ENCODE data around the gene TAF8. TPM values are rescaled to one million over a fixed set of nuclear protein-coding genes. Genes with fewer than 3 reads are reported as not detected.

Gene TAF8
- total RNA-seq, 2 donors from 2014 or later = 62.6 to 70.4 TPM

- no peak overlapping the region for H3K27ac Mint-ChIP-seq
- ATAC-seq (replicated peaks in 1 of 2) (no peak), DNase-seq (no peak)
- no peaks in the 10 kb centered on the region for H3K36me3 Mint-ChIP-seq (ENCODE audit: insufficient read depth in 2 of 2)
- no peak overlapping the region for H3K4me3 Mint-ChIP-seq
- peaks cover 8% of the 10 kb centered on the region for H3K27me3 Mint-ChIP-seq (ENCODE audit: low read depth)
- H3K9me3 Mint-ChIP-seq = no peaks in the 10 kb centered on the region
- peaks cover 12% of the 10 kb centered on the region for H3K4me1 Mint-ChIP-seq (ENCODE audit: low read depth)
These were observed 84.8 kb downstream of the TAF8 start for GRCh38 chr6:42135161-42135560.

GRCh38 chr6:42135722-42136121 lies 85.4 kb downstream of the TAF8 start:
- no peak for ATAC-seq (replicated peaks in 1 of 2)
- Mint-ChIP-seq H3K27ac (no peak overlapping the region), H3K36me3 (ENCODE audit: insufficient read depth in 2 of 2) (no peaks in the 10 kb centered on the region), H3K4me1 (ENCODE audit: low read depth) (peaks cover 12% of the 10 kb centered on the region), H3K27me3 (ENCODE audit: low read depth) (peaks cover 13% of the 10 kb centered on the region), H3K9me3 (no peaks in the 10 kb centered on the region), H3K4me3 (no peak overlapping the region)
- DNase-seq = no peak

GRCh38 chr6:42136508-42137193 lies 86.3 kb downstream of the TAF8 start:
- Mint-ChIP-seq H3K4me1 (ENCODE audit: low read depth) (peaks cover 12% of the 10 kb centered on the region), H3K9me3 (no peaks in the 10 kb centered on the region), H3K27me3 (ENCODE audit: low read depth) (peaks cover 22% of the 10 kb centered on the region), H3K4me3 (peak overlapping the region; percentile 5 to 75), H3K27ac (no peak overlapping the region), H3K36me3 (ENCODE audit: insufficient read depth in 2 of 2) (no peaks in the 10 kb centered on the region)
- ATAC-seq (replicated peaks in 1 of 2) = peak; percentile 81
- DNase-seq = peak; percentile 31 to 43

Other genes starting within 250 kb of the TAF8 start
- 10 to 100 TPM; 13.3 to 14.8 TPM for gene USP49, start 155.1 kb upstream of the TAF8 start, total RNA-seq
- 10 to 100 TPM; 24.9 to 34.6 TPM for gene MED20, start 129.4 kb upstream of the TAF8 start, total RNA-seq
- gene BYSL, start 129.0 kb upstream of the TAF8 start, total RNA-seq = 10 to 100 TPM; 30.4 to 38.1 TPM
- 100 to 1,000 TPM; 256 to 259 TPM for gene CCND3, start 108.7 kb upstream of the TAF8 start, total RNA-seq
- under 1 TPM; 0.26 to 0.65 TPM for gene C6orf132, start 92.1 kb downstream of the TAF8 start, total RNA-seq
- gene GUCA1A, start 122.8 kb downstream of the TAF8 start, total RNA-seq = under 1 TPM; 0.14 to 0.21 TPM
- 1 to 10 TPM; 4.8 to 6.5 TPM for gene GUCA1B, start 144.4 kb downstream of the TAF8 start, total RNA-seq
- gene MRPS10, start 167.3 kb downstream of the TAF8 start, total RNA-seq = 10 to 100 TPM; 39.0 to 39.8 TPM

Measured in activated T-cell treated with anti-CD3 and anti-CD28 coated beads, Interleukin-2, amount 50 U/mL, for 72 hours (primary cell).